B cell (primary cell): ENCODE results near the gene JMJD4.

Source experiments
- EZH2 ChIP-seq: IDR thresholded peaks from 2 replicates; pipeline ENCODE4 v1.6.1; 2012; ENCODE audit warnings: borderline replicate concordance, low read depth, mild to moderate bottlenecking, moderate library complexity, low read length; ENCODE audit not compliant: insufficient read depth, poor library complexity, severe bottlenecking
- TF ChIP-seq, protein P1 (sequence below): fragments of 200-600 bp; IDR thresholded peaks from one replicate; pipeline ENCODE4 v1.8.0; 2022; ENCODE audit warnings: antibody characterized with exemption, mild to moderate bottlenecking

DNA sequence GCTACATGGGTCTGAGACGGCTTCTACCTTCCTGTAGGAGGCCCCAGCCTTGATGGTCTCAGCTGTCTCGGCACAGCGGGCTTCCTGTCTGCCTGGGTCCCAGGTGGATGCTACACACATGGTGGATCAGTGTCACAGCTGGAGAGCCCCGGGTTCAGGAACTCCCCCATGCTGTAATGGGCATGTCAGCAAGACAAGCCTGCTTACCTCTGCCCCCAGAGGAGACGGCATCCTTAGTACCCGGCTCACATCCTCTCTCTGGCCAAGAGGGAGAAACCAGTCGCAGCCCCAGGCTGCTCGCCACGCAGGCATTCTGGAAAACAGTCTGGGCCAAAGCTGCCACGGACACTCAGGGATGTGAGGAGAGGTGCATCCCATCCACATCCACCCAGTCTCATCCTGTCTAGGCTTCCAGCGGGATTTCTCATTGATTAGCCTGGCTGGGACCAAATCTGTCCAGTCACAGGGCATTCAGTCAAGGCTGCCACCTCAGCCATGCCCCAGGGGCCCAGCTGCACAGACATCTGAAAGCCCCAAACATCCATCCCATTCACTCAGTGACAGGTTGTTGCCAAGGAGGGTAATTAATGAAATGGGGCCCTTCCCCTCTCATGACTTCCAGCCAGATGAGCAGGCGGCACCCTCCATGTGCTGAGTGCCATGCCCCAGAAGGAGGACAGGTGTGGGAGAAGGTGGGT is 10.6 kb upstream of the JMJD4 start:
- TF ChIP-seq, protein P1, sequence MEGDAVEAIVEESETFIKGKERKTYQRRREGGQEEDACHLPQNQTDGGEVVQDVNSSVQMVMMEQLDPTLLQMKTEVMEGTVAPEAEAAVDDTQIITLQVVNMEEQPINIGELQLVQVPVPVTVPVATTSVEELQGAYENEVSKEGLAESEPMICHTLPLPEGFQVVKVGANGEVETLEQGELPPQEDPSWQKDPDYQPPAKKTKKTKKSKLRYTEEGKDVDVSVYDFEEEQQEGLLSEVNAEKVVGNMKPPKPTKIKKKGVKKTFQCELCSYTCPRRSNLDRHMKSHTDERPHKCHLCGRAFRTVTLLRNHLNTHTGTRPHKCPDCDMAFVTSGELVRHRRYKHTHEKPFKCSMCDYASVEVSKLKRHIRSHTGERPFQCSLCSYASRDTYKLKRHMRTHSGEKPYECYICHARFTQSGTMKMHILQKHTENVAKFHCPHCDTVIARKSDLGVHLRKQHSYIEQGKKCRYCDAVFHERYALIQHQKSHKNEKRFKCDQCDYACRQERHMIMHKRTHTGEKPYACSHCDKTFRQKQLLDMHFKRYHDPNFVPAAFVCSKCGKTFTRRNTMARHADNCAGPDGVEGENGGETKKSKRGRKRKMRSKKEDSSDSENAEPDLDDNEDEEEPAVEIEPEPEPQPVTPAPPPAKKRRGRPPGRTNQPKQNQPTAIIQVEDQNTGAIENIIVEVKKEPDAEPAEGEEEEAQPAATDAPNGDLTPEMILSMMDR: no peak
- TF ChIP-seq EZH2: no peak
